GM21360 (cell line): Measurements from ENCODE around the gene TNRC6C.

Experiments
- ATAC-seq: cut with Tn5 transposase; IDR thresholded peaks from one replicate; pipeline ENCODE4 v1.9.1; 2021; ENCODE audit warnings: mild to moderate bottlenecking, moderate library complexity; ENCODE audit not compliant: unreplicated experiment

The TNRC6C gene

GRCh38 chr17:78012428-78012827 lies 53.9 kb downstream of the TNRC6C start:
- ATAC-seq, result no peak

DNA sequence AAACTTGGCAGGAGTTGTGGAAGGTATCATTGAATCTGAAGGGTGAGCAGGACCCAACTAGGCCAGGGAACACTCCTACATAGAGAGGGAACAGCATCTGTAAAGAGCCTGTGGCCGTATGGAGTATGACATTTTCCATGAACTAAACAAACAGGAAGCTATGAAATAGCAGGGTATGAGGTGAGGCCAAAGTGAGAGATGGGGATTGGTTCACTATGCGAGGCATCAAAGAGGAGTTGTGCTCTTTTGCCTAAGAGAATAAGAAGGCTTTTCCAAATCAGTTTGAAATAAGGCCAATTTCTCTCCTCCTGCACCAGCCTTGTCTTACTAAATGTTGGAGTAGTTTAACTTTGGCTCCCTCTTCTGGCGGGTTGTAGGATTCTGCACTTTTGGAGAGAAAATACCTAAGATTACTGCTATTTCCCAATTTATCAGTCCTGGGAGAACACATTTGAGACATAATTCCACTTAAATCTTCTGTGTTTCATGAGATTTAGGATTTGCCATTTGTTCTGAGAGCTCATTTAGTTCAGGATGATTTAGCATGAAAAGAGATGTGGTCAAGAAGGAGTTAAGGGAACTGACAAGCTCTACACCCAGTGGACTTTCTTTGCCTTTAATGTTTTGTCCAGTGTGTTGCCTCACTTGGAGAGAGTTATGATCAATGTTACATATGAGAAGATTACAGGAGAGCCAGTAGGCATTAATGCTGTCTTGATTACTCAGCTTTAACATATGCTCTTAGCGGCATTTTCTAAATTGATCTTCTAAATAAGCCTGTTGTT lies 55.4 kb downstream of the TNRC6C start:
- ATAC-seq, result no peak

DNA sequence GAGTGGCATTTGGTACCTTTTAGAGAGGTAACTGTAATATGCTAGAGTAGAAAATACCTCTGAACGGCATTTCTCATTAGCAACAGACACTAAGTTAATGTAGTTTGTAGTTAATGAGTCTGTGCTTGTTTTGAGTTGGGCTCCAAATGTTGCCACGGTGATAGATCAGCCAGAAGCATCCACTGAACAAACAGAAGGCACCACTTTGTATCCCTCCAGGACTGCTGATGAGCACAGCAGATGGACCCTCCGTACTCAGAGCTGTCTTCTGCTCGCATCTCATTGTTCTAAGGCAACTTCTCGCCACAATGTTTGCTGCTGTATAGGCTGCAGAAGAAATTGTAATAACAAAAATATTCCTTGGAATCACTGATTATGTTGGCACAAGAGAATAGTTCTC lies 56.1 kb downstream of the TNRC6C start:
- no peak for ATAC-seq

DNA sequence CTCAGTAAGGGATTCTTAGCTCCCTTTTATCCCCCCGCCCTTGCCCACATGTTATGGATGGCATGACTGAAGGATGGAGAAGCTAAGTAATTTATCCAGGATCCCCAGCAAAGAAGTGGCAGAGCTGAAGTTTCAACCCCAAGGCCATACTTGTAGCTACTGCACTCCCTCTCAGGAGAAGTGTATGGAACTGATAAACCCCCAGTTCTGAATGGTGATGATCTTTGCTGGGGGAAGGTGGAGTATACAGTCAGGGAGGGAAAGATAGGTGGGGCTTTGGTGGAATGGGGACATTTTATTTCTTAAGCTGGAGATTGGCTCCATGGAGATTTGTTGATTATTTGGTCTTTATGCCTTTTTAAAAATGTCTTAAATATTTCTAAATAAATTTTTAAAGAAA lies 58.3 kb downstream of the TNRC6C start:
- no peak for ATAC-seq

- no peak for ATAC-seq
Measured at GRCh38 chr17:78019367-78019975, 61.0 kb downstream of the TNRC6C start.

DNA sequence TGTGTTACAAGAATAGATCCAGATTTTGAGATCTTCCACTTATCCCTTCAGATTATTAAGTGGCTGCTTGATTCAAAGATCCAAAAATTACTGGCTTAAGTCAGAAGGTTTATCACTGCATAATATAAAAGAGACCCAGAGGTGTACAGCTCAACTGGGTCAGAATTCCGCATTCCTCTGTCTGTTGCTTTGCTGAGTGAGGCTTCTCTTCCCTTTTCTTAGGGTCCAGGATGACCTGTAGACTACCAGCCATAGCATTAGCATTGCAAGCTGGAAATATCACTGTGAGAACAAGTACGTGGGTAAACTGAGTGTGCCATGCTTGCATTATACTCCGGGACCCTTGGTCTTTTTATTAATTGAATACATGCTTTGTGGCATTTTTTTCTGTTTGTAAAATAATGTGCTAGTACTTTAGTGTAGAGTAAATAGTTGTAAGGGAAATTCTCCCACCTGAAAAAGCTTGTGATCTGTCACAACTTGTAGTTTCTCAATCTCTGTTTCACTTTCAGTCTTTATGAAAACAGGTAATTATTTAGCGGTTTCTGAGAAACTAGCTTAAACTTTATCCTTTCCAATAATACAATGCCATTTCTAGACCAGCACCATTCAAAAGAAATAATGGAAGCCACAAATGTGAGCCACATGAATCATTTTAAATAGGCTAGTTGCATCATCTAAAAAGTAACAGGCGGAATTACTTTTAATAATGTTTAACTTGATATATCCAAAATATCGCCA lies 61.6 kb downstream of the TNRC6C start:
- ATAC-seq, result no peak

GRCh38 chr17:78020717-78021108 lies 62.2 kb downstream of the TNRC6C start:
- ATAC-seq, result no peak

- ATAC-seq, result no peak
Measured at GRCh38 chr17:78022425-78022824, 63.9 kb downstream of the TNRC6C start.

- ATAC-seq, result no peak
Measured at GRCh38 chr17:78023042-78023441, 64.5 kb downstream of the TNRC6C start.

- no peak for ATAC-seq
Measured at GRCh38 chr17:78026381-78026780, 67.9 kb downstream of the TNRC6C start.

DNA sequence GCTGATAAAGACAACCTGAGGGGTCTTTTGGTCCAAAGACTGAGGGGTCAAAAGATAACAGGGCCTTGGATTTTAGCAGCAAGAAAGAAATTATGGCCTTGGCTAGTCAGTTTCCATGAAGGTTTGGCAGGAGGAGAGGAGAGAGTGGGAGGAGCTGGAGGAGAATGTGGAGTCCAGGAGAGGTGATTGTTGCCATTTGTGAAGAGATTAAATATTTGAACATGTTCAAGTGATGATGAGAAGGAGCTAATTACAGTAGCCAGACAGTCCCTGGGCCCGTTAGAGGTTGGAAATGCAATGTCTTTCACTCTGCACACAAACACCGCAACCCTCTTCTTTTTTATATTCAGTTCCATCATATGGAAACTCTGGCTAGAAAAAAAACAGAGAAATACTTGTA lies 68.6 kb downstream of the TNRC6C start:
- no peak for ATAC-seq

- no peak for ATAC-seq
Measured at GRCh38 chr17:78029697-78030096, 71.2 kb downstream of the TNRC6C start.

DNA sequence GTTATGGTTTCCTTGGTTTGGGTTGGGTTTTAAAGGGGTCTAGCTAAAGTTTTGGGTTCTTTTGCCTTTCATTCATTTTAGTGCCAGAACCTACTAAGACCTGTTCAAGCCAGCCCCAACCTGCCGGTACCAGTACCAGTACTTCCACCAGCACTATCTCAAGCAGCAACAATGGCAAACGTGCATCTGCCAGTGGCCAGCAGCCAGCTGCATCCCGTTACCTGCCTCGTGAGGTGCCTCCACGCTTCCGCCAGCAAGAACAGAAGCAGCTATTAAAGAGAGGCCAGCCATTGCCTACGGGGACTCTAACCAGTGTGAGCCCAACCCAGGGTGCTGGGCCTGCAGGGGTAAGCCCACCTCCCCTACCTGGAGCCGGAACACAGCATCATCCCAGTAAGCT lies 72.9 kb downstream of the TNRC6C start:
- ATAC-seq, result no peak

DNA sequence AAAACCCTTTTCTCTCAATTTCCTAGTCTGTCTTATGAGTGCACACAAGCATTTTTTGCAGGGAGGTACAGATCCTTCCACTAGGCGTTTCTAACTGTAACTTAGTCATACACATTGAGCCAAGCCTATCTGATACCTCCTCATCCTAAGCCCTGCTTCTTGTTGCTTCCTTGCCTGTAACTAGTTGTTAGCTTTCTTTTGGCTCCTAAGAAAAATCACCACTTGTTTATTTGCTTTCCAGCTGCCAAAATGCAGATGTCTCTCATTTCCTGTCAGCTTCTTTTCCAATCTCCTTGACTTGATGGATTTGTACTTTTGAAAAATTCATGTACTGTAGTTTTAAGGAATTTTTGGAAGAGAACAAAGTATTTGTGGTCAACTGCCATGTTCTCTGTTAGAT lies 73.7 kb downstream of the TNRC6C start:
- no peak for ATAC-seq

GRCh38 chr17:78034429-78035091 lies 76.1 kb downstream of the TNRC6C start:
- ATAC-seq, result no peak

GRCh38 chr17:78037280-78037679 lies 78.8 kb downstream of the TNRC6C start:
- ATAC-seq, result no peak

DNA sequence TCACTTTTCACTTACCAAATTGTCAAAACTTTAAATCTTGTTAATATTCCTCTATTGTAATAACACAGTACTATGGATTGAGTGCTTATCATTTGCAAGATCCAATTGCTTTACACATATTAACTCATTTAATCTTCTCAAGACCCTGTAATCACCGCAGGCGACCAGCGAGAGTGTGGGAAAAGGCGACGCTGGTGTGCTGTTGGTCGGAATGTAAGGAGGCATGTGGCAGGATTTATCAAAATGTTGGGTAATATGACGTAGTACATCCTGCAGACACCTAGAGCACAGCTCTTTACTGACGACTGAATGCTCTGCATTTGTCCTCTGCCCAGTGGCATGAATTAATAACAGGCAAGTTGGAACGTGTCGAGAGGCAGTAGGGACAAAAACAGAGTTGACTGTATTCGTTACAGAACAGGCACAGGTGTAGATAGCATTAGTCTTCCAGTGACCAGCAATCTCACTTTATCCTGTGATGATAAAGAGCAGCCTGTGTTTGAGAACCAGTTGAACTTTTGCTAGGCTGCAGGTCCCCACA lies 80.3 kb downstream of the TNRC6C start:
- no peak for ATAC-seq

GRCh38 chr17:78039581-78039980 lies 81.1 kb downstream of the TNRC6C start:
- ATAC-seq, result no peak

DNA sequence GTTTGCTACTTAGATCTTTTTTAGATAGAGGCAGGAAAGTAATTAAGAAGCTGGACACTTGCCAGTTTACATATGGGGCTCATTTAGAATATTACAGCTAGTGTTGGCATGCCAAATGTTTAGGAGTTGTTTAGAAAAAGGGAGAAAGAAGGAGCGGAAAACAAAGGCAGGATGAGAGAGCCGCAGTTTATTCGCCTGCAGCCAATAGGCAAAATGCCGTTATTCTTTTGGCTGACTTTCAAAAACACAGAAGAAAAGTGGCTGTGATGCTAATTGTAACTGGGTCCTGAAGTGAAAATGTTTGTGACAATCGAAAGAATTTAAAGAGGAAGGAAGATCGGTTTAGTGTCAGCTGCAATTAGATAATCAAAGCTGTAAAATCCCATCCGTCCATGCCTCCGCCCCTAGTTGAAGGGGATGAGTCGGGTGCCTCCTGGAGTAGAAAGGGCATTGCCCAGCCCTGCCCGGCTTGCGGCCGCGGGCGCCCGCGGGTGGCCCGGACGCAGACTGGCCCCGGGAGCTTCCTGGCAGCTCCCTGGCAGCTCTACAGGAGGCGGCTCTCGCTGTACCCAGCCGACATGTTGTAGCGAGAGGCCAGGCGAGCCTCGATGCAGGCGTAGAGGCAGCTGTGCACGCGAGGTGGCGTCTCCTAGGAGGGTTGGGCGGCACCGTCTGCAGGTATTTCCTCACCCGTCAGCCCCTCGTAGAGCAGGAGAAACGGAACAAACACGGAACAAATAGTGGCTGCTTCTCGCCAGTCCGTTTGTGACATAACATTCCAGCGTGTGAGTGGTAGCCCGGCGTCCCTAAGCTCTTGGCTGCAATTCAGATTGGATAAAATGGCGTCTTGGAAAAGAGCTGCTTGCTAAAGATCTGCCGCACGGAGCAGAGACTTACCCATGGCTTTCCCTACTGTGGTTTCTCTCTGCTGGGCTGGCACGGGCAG lies 82.2 kb downstream of the TNRC6C start:
- ATAC-seq, result no peak
